A673 (cell line): ENCODE data around the gene PES1.

Experiments used
- EZH2 ChIP-seq: fragments of 200-600 bp; sonication (generic); IDR thresholded peaks from 2 replicates; pipeline ENCODE4 v1.6.1; 2017; ENCODE audit warnings: borderline replicate concordance, low read depth, mild to moderate bottlenecking, mixed read lengths, antibody characterized with exemption, low read length; ENCODE audit not compliant: poor library complexity, severe bottlenecking
- TF ChIP-seq, protein P1 (sequence below): fragments of 300-800, 200-600 bp; sonication (generic); conservative IDR thresholded peaks from 2 replicates; pipeline ENCODE4 v1.5.1; 2017; ENCODE audit warnings: low read depth, mild to moderate bottlenecking, antibody characterized with exemption, low read length, moderate library complexity, mixed read lengths

- TF ChIP-seq, protein P1, sequence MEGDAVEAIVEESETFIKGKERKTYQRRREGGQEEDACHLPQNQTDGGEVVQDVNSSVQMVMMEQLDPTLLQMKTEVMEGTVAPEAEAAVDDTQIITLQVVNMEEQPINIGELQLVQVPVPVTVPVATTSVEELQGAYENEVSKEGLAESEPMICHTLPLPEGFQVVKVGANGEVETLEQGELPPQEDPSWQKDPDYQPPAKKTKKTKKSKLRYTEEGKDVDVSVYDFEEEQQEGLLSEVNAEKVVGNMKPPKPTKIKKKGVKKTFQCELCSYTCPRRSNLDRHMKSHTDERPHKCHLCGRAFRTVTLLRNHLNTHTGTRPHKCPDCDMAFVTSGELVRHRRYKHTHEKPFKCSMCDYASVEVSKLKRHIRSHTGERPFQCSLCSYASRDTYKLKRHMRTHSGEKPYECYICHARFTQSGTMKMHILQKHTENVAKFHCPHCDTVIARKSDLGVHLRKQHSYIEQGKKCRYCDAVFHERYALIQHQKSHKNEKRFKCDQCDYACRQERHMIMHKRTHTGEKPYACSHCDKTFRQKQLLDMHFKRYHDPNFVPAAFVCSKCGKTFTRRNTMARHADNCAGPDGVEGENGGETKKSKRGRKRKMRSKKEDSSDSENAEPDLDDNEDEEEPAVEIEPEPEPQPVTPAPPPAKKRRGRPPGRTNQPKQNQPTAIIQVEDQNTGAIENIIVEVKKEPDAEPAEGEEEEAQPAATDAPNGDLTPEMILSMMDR: no peak
- TF ChIP-seq EZH2: no peak
Measured at GRCh38 chr22:30640839-30641430, 49.2 kb upstream of the PES1 start.
